HepG2 (cell line): ENCODE data around the gene SRSF1. TPM values are rescaled to one million over a fixed set of nuclear protein-coding genes. Genes with fewer than 3 reads are reported as not detected.

ENCODE experiments used
- EHMT2 ChIP-seq: fragments of 200-600 bp; sonication (generic); IDR thresholded peaks from 2 replicates; pipeline ENCODE4 v1.7.0; 2017; ENCODE audit warnings: antibody characterized with exemption, low read depth, low read length, borderline replicate concordance
- GFI1 ChIP-seq: sonication (generic); formaldehyde crosslinking; IDR thresholded peaks from 2 replicates; pipeline ENCODE4 v1.5.0; 2020; ENCODE audit warnings: missing genetic modification reagents, mild to moderate bottlenecking, borderline replicate concordance
- MAFK ChIP-seq, 2 experiments: IDR thresholded peaks in 1 of 2; conservative IDR thresholded peaks in 1 of 2; 2 replicates each; pipeline ENCODE4 v1.6.1; 2011; ENCODE audit warnings: improper control_type of control experiment in 2 of 2, low read length in 2 of 2
- SIN3B ChIP-seq: fragments of 150-350 bp; IDR thresholded peaks from 2 replicates; pipeline ENCODE4 v1.6.1; 2014; ENCODE audit warnings: low read length
- TCF7L2 ChIP-seq: IDR thresholded peaks from 2 replicates; pipeline ENCODE4 v1.6.1; 2011; ENCODE audit warnings: mild to moderate bottlenecking, low read depth, low read length, moderate library complexity
- TOPORS ChIP-seq: sonication (generic); formaldehyde crosslinking; IDR thresholded peaks from 2 replicates; pipeline ENCODE4 v1.8.0; 2023; ENCODE audit warnings: mild to moderate bottlenecking, missing genetic modification reagents
- TSC22D2 ChIP-seq: sonication (generic); formaldehyde crosslinking; IDR thresholded peaks from 2 replicates; pipeline ENCODE4 v1.5.1; 2020; ENCODE audit warnings: missing genetic modification reagents, mild to moderate bottlenecking, borderline replicate concordance
- XRCC5 ChIP-seq: fragments of 200-400 bp; formaldehyde crosslinking; optimal IDR thresholded peaks from 2 replicates; pipeline ENCODE3; 2017; ENCODE audit warnings: mild to moderate bottlenecking, low read length
- ZKSCAN5 ChIP-seq: sonication (generic); formaldehyde crosslinking; IDR thresholded peaks from 2 replicates; pipeline ENCODE4 v1.5.1; 2020; ENCODE audit warnings: mild to moderate bottlenecking, missing genetic modification reagents
- ZNF235 ChIP-seq: sonication (generic); formaldehyde crosslinking; IDR thresholded peaks from 2 replicates; pipeline ENCODE4 v1.8.1; 2023; ENCODE audit warnings: mild to moderate bottlenecking, missing genetic modification reagents, borderline replicate concordance
- ZNF3 ChIP-seq: IDR thresholded peaks from 2 replicates; pipeline ENCODE4 v1.7.0; 2017; ENCODE audit warnings: inconsistent platforms
- ZNF510 ChIP-seq: sonication (generic); formaldehyde crosslinking; IDR thresholded peaks from 2 replicates; pipeline ENCODE4 v1.4.0; 2020; ENCODE audit warnings: low read depth, mild to moderate bottlenecking, missing genetic modification reagents
- ZNF549 ChIP-seq: sonication (generic); formaldehyde crosslinking; IDR thresholded peaks from 2 replicates; pipeline ENCODE4 v1.5.0; 2020; ENCODE audit warnings: missing genetic modification reagents
- ZNF550 ChIP-seq: sonication (generic); formaldehyde crosslinking; IDR thresholded peaks from 2 replicates; pipeline ENCODE4 v1.4.0; 2020; ENCODE audit warnings: mild to moderate bottlenecking, missing genetic modification reagents, borderline replicate concordance
- ZNF558 ChIP-seq: sonication (generic); formaldehyde crosslinking; IDR thresholded peaks from 2 replicates; pipeline ENCODE4 v1.9.0; 2022; ENCODE audit warnings: mild to moderate bottlenecking, missing genetic modification reagents, borderline replicate concordance
- ZSCAN30 ChIP-seq: sonication (generic); formaldehyde crosslinking; IDR thresholded peaks from 2 replicates; pipeline ENCODE4 v1.5.0; 2020; ENCODE audit warnings: mild to moderate bottlenecking, missing genetic modification reagents
- polyA plus RNA-seq, 8 experiments: library from polyadenylated mRNA; depleted of rRNA in 3 of 8; stranded (reverse) in 7 of 8; unstranded in 1 of 8; fragments of >200 nt; fragmentation: Illumina TruSeq in 4 of 8; extraction: Trizol in 4 of 8; gene quantifications; 2 replicates each; pipeline versions ENCODE4 v1.2.1 to v1.2.3, GENCODE V29; 2011 to 2016; ENCODE audit warnings: low read depth in 4 of 8, missing spikeins in 1 of 8, mixed read lengths in 1 of 8; ENCODE audit not compliant: insufficient read depth in 1 of 8
- total RNA-seq, 5 experiments: library from RNA; depleted of rRNA; stranded (reverse); fragments of >200 nt; fragmentation: Illumina TruSeq; extraction: Trizol; gene quantifications; 2 replicates each; pipeline ENCODE4 v1.2.3, GENCODE V29; 2016; ENCODE audit warnings: low read depth in 1 of 5
- TF ChIP-seq, protein P1 (sequence below): IDR thresholded peaks from 2 replicates; pipeline ENCODE4 v1.6.1; 2012; ENCODE audit warnings: low read depth, low read length, improper control_type of control experiment
- TF ChIP-seq, protein P2 (sequence below): sonication (generic); formaldehyde crosslinking; IDR thresholded peaks from 2 replicates; pipeline ENCODE4 v1.4.0; 2020; ENCODE audit warnings: missing genetic modification reagents
- TF ChIP-seq, protein P3 (sequence below): sonication (generic); formaldehyde crosslinking; IDR thresholded peaks from 2 replicates; pipeline ENCODE4 v1.5.0; 2020; ENCODE audit warnings: mild to moderate bottlenecking, missing genetic modification reagents, moderate library complexity
- TF ChIP-seq, protein P4 (sequence below): sonication (generic); formaldehyde crosslinking; IDR thresholded peaks from 2 replicates; pipeline ENCODE4 v1.4.0; 2020; ENCODE audit warnings: low read depth, mild to moderate bottlenecking, missing genetic modification reagents
- TF ChIP-seq, protein P5 (sequence below): sonication (generic); formaldehyde crosslinking; IDR thresholded peaks from 2 replicates; pipeline ENCODE4 v1.9.0; 2021; ENCODE audit warnings: missing genetic modification reagents, borderline replicate concordance

The SRSF1 gene
- total and polyA plus RNA-seq, 2 of the 13 experiments (the other 11 are each of a cell fraction or from before 2014, with no cell fraction given) = 142 to 445 TPM

DNA sequence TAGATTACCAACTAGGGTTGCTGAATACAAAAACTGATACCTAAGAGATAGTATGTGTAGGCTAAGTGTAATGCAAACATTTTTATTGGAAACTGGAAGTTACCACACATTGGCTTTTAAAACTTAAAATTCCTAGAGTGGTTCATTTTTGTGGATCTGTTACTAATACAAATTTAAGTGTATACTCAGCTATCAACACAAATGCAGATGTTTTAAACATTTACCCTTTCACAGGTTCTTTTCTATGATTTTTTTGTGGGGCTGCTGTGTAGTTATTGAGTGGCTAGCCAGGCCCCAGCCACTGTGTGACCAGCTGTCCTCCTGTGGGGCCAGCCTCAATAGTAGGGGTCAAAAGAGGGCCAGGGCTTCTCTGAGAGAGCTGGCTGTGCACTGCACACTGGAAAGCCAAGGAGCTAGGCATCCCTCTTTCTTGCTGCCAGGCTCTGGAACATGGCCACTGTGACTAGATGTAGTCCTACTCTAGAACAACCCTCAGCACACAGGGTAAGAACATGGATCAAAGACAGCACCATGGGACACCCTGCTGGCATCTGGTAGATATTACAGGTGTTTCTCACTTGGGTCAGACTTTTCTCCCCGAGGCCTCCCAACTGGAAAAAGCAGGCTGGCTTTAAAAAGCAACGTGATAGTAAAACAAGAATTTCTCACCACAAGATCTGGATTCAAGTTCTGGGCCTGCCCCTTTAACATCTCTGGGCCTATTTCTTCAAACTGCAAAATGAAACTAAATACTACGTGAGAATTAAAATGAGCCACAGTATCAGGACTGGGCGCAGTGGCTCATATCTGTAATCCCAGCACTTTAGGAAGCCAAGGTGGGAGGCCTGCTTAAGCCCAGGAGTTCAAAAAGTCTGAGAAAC is 11.7 kb downstream of the SRSF1 start (continued):
- no peak for TF ChIP-seq ZNF558 (CRISPR knock-in tag)
- no peak for TF ChIP-seq TSC22D2
- TF ChIP-seq ZKSCAN5 (CRISPR knock-in tag) = no peak
- TF ChIP-seq XRCC5 = peak; percentile 26
- TF ChIP-seq, protein P1, sequence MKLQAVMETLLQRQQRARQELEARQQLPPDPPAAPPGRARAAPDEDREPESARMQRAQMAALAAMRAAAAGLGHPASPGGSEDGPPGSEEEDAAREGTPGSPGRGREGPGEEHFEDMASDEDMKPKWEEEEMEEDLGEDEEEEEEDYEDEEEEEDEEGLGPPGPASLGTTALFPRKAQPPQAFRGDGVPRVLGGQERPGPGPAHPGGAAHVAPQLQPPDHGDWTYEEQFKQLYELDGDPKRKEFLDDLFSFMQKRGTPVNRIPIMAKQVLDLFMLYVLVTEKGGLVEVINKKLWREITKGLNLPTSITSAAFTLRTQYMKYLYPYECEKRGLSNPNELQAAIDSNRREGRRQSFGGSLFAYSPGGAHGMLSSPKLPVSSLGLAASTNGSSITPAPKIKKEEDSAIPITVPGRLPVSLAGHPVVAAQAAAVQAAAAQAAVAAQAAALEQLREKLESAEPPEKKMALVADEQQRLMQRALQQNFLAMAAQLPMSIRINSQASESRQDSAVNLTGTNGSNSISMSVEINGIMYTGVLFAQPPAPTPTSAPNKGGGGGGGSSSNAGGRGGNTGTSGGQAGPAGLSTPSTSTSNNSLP = peak; percentile 31; the same call in 1 of the 2 replicates
- TF ChIP-seq SIN3B = no peak
- no peak for TF ChIP-seq GFI1 (CRISPR knock-in tag)
- no peak for TF ChIP-seq EHMT2
- TF ChIP-seq, protein P2, sequence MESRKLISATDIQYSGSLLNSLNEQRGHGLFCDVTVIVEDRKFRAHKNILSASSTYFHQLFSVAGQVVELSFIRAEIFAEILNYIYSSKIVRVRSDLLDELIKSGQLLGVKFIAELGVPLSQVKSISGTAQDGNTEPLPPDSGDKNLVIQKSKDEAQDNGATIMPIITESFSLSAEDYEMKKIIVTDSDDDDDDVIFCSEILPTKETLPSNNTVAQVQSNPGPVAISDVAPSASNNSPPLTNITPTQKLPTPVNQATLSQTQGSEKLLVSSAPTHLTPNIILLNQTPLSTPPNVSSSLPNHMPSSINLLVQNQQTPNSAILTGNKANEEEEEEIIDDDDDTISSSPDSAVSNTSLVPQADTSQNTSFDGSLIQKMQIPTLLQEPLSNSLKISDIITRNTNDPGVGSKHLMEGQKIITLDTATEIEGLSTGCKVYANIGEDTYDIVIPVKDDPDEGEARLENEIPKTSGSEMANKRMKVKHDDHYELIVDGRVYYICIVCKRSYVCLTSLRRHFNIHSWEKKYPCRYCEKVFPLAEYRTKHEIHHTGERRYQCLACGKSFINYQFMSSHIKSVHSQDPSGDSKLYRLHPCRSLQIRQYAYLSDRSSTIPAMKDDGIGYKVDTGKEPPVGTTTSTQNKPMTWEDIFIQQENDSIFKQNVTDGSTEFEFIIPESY (CRISPR knock-in tag) = peak; percentile 34; the same call in 1 of the 2 replicates
- TF ChIP-seq ZNF549 = no peak
- TF ChIP-seq ZNF510 (CRISPR knock-in tag) = no peak
- TF ChIP-seq TCF7L2 = no peak
- no peak for TF ChIP-seq TOPORS (CRISPR knock-in tag)
- TF ChIP-seq ZNF3 (CRISPR knock-in tag) = no peak
- TF ChIP-seq ZNF235 (CRISPR knock-in tag) = no peak
- no peak for TF ChIP-seq ZNF550 (CRISPR knock-in tag)
- no peak for TF ChIP-seq MAFK (conservative IDR thresholded peaks at IDR 0.05 in 1 of 2, IDR thresholded peaks at IDR 0.05 in 1 of 2; ENCODE audit: low read length in 2 of 2)
- TF ChIP-seq, protein P3, sequence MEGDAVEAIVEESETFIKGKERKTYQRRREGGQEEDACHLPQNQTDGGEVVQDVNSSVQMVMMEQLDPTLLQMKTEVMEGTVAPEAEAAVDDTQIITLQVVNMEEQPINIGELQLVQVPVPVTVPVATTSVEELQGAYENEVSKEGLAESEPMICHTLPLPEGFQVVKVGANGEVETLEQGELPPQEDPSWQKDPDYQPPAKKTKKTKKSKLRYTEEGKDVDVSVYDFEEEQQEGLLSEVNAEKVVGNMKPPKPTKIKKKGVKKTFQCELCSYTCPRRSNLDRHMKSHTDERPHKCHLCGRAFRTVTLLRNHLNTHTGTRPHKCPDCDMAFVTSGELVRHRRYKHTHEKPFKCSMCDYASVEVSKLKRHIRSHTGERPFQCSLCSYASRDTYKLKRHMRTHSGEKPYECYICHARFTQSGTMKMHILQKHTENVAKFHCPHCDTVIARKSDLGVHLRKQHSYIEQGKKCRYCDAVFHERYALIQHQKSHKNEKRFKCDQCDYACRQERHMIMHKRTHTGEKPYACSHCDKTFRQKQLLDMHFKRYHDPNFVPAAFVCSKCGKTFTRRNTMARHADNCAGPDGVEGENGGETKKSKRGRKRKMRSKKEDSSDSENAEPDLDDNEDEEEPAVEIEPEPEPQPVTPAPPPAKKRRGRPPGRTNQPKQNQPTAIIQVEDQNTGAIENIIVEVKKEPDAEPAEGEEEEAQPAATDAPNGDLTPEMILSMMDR (CRISPR knock-in tag) = peak; percentile 93
- no peak for TF ChIP-seq ZSCAN30 (CRISPR knock-in tag)
- TF ChIP-seq, protein P4, sequence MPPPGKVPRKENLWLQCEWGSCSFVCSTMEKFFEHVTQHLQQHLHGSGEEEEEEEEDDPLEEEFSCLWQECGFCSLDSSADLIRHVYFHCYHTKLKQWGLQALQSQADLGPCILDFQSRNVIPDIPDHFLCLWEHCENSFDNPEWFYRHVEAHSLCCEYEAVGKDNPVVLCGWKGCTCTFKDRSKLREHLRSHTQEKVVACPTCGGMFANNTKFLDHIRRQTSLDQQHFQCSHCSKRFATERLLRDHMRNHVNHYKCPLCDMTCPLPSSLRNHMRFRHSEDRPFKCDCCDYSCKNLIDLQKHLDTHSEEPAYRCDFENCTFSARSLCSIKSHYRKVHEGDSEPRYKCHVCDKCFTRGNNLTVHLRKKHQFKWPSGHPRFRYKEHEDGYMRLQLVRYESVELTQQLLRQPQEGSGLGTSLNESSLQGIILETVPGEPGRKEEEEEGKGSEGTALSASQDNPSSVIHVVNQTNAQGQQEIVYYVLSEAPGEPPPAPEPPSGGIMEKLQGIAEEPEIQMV (CRISPR knock-in tag) = peak; percentile 54; the same call in 1 of the 2 replicates
- TF ChIP-seq, protein P5, sequence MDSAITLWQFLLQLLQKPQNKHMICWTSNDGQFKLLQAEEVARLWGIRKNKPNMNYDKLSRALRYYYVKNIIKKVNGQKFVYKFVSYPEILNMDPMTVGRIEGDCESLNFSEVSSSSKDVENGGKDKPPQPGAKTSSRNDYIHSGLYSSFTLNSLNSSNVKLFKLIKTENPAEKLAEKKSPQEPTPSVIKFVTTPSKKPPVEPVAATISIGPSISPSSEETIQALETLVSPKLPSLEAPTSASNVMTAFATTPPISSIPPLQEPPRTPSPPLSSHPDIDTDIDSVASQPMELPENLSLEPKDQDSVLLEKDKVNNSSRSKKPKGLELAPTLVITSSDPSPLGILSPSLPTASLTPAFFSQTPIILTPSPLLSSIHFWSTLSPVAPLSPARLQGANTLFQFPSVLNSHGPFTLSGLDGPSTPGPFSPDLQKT (CRISPR knock-in tag) = no peak
